ENCODE data around the gene GRHL3. TPM values are rescaled to one million over a fixed set of nuclear protein-coding genes. Genes with fewer than 3 reads are reported as not detected.

GRHL3 gene
- total RNA-seq, 1 donor, result not detected

GRCh38 chr1:24298606-24299005 lies 20.6 kb upstream of the GRHL3 start:
- no peak overlapping the region for H3K4me3 ChIP-seq (ENCODE audit: low read depth, low read length)
- no peak for TF ChIP-seq CTCF (IDR thresholded peaks at IDR 0.05; ENCODE audit: insufficient read depth, low read depth, low read length)
- DNase-seq (ENCODE audit: low read depth), result no peak

DNA sequence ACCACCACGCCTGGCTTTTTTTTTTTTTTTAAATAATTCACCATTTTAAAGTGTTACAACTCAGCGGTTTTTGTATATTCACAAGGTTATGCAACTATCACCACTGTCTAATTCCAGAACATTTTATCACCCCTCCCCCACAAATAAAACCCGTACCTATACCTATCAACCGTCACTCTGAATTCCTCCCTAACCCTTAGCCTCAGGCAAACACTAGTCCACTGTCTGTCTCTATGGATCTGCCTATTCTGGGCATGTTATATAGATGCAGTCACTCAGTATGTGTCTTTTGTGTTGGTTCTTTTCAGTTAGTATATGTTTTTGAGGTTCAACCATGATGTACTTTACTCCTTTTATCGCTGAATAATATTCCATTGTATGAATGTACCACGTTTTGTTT lies 19.3 kb upstream of the GRHL3 start:
- no peak for DNase-seq (ENCODE audit: low read depth)
- no peak for TF ChIP-seq CTCF (IDR thresholded peaks at IDR 0.05; ENCODE audit: insufficient read depth, low read depth, low read length)
- H3K4me3 ChIP-seq (ENCODE audit: low read depth, low read length), result no peak overlapping the region

DNA sequence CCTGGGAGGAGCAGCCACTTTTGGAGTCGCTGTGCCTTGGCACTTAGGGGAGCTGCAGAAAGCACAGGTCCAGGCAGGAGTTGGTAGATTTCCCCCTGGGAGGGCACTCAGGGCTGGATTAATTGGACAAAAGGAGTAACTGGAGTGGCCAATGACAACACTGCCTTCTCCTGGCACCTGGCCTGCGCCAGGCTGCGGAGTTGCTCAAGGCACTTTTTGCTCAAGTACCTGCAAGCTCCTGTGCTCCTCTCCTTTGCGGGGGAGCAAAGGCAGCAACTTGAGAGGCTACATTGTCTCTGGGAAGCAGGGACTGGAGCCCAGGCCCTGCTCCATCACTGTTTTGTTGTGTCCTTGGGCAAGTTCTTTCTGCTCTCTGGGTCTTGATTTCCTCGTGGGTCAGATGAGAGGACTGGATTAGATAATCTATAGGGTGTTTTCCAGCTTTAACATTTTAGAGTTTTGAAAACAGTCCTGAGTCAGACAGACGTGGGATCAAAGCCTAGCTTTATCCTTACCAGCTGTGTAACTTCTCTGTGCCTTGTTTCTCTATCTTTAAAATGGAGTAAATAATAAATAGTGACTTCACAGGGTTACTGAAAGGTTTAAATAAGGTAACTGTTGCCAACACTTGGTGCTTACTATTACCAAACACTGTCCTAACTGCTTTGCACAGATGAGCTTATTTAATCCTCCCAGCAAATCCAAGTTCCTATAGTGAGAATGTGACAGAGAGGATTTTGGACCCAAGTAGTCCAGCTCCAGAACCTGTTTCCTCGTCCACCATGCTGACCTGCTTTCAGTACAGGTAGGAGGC lies 18.0 kb upstream of the GRHL3 start:
- no peak overlapping the region for H3K4me3 ChIP-seq (ENCODE audit: low read depth, low read length)
- no peak for TF ChIP-seq CTCF (IDR thresholded peaks at IDR 0.05; ENCODE audit: insufficient read depth, low read depth, low read length)
- peak; percentile 34 for DNase-seq (ENCODE audit: low read depth)

DNA sequence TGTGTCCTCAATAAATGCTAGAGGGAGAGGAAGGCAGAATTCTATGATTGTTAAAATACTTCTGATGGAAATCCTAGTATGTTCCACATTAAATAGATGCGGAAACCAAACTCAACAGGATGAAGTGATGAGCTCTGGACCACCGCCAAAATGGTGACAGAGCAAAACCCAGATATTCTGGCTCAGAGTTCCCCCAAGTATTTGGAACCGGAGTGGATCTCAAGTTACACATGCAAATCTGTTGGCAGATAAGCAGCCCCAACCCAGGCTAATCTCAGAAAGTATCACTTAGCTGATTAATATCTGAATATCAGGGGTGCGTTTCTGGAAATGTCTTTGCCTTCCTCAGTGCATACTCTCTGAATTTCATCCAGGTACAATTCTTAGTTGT lies 17.4 kb upstream of the GRHL3 start:
- no peak overlapping the region for H3K4me3 ChIP-seq (ENCODE audit: low read depth, low read length)
- TF ChIP-seq CTCF (IDR thresholded peaks at IDR 0.05; ENCODE audit: insufficient read depth, low read depth, low read length), result no peak
- no peak for DNase-seq (ENCODE audit: low read depth)

GRCh38 chr1:24302209-24302611 lies 16.9 kb upstream of the GRHL3 start:
- DNase-seq (ENCODE audit: low read depth), result no peak
- TF ChIP-seq CTCF (IDR thresholded peaks at IDR 0.05; ENCODE audit: insufficient read depth, low read depth, low read length), result no peak
- no peak overlapping the region for H3K4me3 ChIP-seq (ENCODE audit: low read depth, low read length)

GRCh38 chr1:24303600-24303999 lies 15.6 kb upstream of the GRHL3 start:
- TF ChIP-seq CTCF (IDR thresholded peaks at IDR 0.05; ENCODE audit: insufficient read depth, low read depth, low read length), result no peak
- no peak overlapping the region for H3K4me3 ChIP-seq (ENCODE audit: low read depth, low read length)
- no peak for DNase-seq (ENCODE audit: low read depth)

GRCh38 chr1:24304763-24305162 lies 14.4 kb upstream of the GRHL3 start:
- H3K4me3 ChIP-seq (ENCODE audit: low read depth, low read length), result no peak overlapping the region
- TF ChIP-seq CTCF (IDR thresholded peaks at IDR 0.05; ENCODE audit: insufficient read depth, low read depth, low read length), result no peak
- no peak for DNase-seq (ENCODE audit: low read depth)

Data from fibroblast of villous mesenchyme (primary cell).